ENCODE measurements around the gene FOXP3. TPM values are rescaled to one million over a fixed set of nuclear protein-coding genes. Genes with fewer than 3 reads are reported as not detected.

FOXP3 gene
- total and polyA plus RNA-seq, 2 of the 8 experiments (the other 6 are each of a cell fraction or from before 2014, with no cell fraction given), result 0.37 to 0.54 TPM

GRCh38 chrX:49225858-49226257, 38.7 kb downstream of the FOXP3 start:
- H3K18ac ChIP-seq (ENCODE audit: extremely low read depth, low read length), result no peak overlapping the region
- H3K4me3 ChIP-seq (ENCODE audit: extremely low read depth in 1 of 4, insufficient read depth in 2 of 4, low read depth in 3 of 4, low read length in 4 of 4), result no peak overlapping the region
- no peak overlapping the region for H2BK12ac ChIP-seq (ENCODE audit: low read depth, low read length)
- H3K14ac ChIP-seq (ENCODE audit: insufficient read length), result no peak overlapping the region
- H3K27me3 ChIP-seq (replicated peaks in 1 of 4; ENCODE audit: control insufficient read depth in 3 of 4, extremely low read depth in 1 of 4, insufficient read depth in 3 of 4, low read length in 3 of 4), result no peaks in the 10 kb centered on the region
- no peak overlapping the region for H2BK5ac ChIP-seq (ENCODE audit: low read depth, low read length)
- POLR2A ChIA-PET (ENCODE audit: partially characterized antibody), result no interaction called here
- no peak for DNase-seq (ENCODE audit: low read depth in 1 of 2, low spot score in 2 of 2)
- CTCF ChIA-PET (ENCODE audit: partially characterized antibody), result interaction anchor here (1.0 kb wide), 1 partner anchor 463 kb away, joined by 3 read pairs; no protein-coding TSS in a partner anchor
- H3K9me3 ChIP-seq (ENCODE audit: insufficient read depth in 2 of 2, low read depth in 1 of 2, low read length in 1 of 2), result no peaks in the 10 kb centered on the region
- H3K56ac ChIP-seq (replicated peaks; ENCODE audit: insufficient read length, low read depth, low read length), result no peak overlapping the region
- H3K79me2 ChIP-seq (ENCODE audit: control insufficient read depth in 1 of 2, insufficient read depth in 2 of 2, low read length in 2 of 2), result no peaks in the 10 kb centered on the region
- no peak overlapping the region for H4K8ac ChIP-seq (ENCODE audit: extremely low read depth, insufficient read depth, low read length)
- no peak overlapping the region for H3K4ac ChIP-seq (replicated peaks; ENCODE audit: insufficient read length, low read depth, low read length)
- H3K4me1 ChIP-seq (replicated peaks in 1 of 4; ENCODE audit: control insufficient read depth in 3 of 4, insufficient read depth in 4 of 4, low read length in 3 of 4), result peaks cover 0 to 6% (median 2%) of the 10 kb centered on the region in 4 experiments; a peak in 2 of 7 replicates
- no peak for TF ChIP-seq GABPA (IDR thresholded peaks at IDR 0.05; ENCODE audit: borderline replicate concordance, insufficient read depth, low read length)
- TF ChIP-seq MAFK (IDR thresholded peaks at IDR 0.05; ENCODE audit: low read depth, low read length), result no peak
- TF ChIP-seq TEAD4 (IDR thresholded peaks at IDR 0.05; ENCODE audit: low read depth, low read length), result no peak
- TF ChIP-seq SRF (IDR thresholded peaks at IDR 0.05; ENCODE audit: low read depth, low read length), result no peak
- TF ChIP-seq SP1 (IDR thresholded peaks at IDR 0.05; ENCODE audit: low read depth, low read length), result no peak
- no peak for TF ChIP-seq NANOG (IDR thresholded peaks at IDR 0.05; ENCODE audit: insufficient read depth, low read depth, low read length, poor library complexity, severe bottlenecking)
- TF ChIP-seq EP300 (IDR thresholded peaks at IDR 0.05; ENCODE audit: borderline replicate concordance in 1 of 2, low read depth in 2 of 2, low read length in 2 of 2), result no peak
- no peak for TF ChIP-seq MAX (IDR thresholded peaks at IDR 0.05)
- no peaks in the 10 kb centered on the region for H3K79me1 ChIP-seq (ENCODE audit: low read depth, low read length)
- no peak overlapping the region for H2AK5ac ChIP-seq (ENCODE audit: low read depth, low read length)
- no peak overlapping the region for H4K5ac ChIP-seq (ENCODE audit: insufficient read length, low read depth, low read length)
- H2BK120ac ChIP-seq (replicated peaks; ENCODE audit: low read depth, low read length), result no peak overlapping the region
- H3K23ac ChIP-seq (ENCODE audit: insufficient read length), result no peak overlapping the region
- H4K20me1 ChIP-seq (replicated peaks in 1 of 2; ENCODE audit: control insufficient read depth in 1 of 2, insufficient read depth in 2 of 2, low read length in 2 of 2), result no peaks in the 10 kb centered on the region
- H2BK20ac ChIP-seq (ENCODE audit: low read length), result no peak overlapping the region
- H4K91ac ChIP-seq (replicated peaks; ENCODE audit: insufficient read length, low read length), result no peak overlapping the region
- FAIRE-seq, result no peak
- H2AFZ ChIP-seq (ENCODE audit: low read length), result no peak overlapping the region
- no peak overlapping the region for H3K9ac ChIP-seq (replicated peaks in 1 of 4; ENCODE audit: extremely low read depth in 1 of 4, low read depth in 3 of 4, low read length in 3 of 4)
- no peak overlapping the region for H3K4me2 ChIP-seq (ENCODE audit: insufficient read depth in 1 of 2, low read depth in 2 of 2, low read length in 2 of 2)
- H3K23me2 ChIP-seq (ENCODE audit: low read depth, low read length), result peaks cover 11% of the 10 kb centered on the region; the same call in 1 of the 2 replicates
- WGBS, 2 experiments (ENCODE audit: extremely low coverage in 1 of 2, insufficient coverage in 1 of 2, insufficient read length in 1 of 2, insufficient replicate concordance in 2 of 2, low coverage in 1 of 2, low lambda C conversion rate in 2 of 2, missing lambda C conversion rate in 1 of 2), result 100% methylated on average over 4 of the region's 14 CpGs; no CpG with 5 or more reads in 1 of the 2 experiments
- H2BK15ac ChIP-seq (ENCODE audit: low read length), result no peak overlapping the region
- no peaks in the 10 kb centered on the region for H3K36me3 ChIP-seq (ENCODE audit: control insufficient read depth in 2 of 4, insufficient read depth in 4 of 4, low read length in 3 of 4)
- no peak overlapping the region for H3K27ac ChIP-seq (ENCODE audit: low read depth, low read length)

All from H1 (cell line).